Measurements from ENCODE around the gene MTAP. TPM values are rescaled to one million over a fixed set of nuclear protein-coding genes. Genes with fewer than 3 reads are reported as not detected.
A peak's percentile ranks its signal among the peaks of the same experiment; 100 is the strongest.

MTAP gene
- total and polyA plus RNA-seq, 2 of the 13 experiments (the other 11 are each of a cell fraction or from before 2014, with no cell fraction given) = 16.7 to 51.2 TPM

DNA sequence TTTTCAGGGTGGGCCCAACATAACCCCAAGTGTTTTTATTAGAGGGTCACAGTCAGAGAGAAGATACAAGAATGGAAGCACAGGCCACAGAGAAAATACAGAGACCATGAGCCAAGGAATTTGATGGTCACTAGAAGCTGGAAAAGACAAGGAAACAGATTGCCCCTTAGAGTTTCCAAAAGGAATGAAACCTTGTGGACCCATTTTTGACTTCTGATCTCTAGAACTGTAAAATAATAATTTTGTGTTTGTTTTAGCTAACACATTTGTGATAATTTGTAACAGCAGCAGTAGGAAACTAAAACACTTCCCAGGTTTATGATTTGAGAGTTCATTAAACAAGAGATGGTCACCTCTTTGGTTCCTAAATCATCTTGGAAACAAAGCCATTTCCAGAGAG is 169.9 kb downstream of the MTAP start:
- no peaks in the 10 kb centered on the region for H3K79me2 ChIP-seq (ENCODE audit: insufficient read depth, low read length)
- ChIA-PET CTCF (ENCODE audit: low intra/inter-chr PET ratio, low total read pairs) (no interaction called here), POLR2A (no interaction called here)
- peaks cover 0 to 28% of the 10 kb centered on the region in 2 experiments; a peak in 3 of 5 replicates for H3K27me3 ChIP-seq (ENCODE audit: control insufficient read depth in 1 of 2, insufficient read depth in 2 of 2, low read length in 2 of 2)
- TF ChIP-seq ZFX (CRISPR knock-in tag; IDR thresholded peaks at IDR 0.05; ENCODE audit: low read depth) (no peak), PAWR (CRISPR knock-in tag; IDR thresholded peaks at IDR 0.05; ENCODE audit: borderline replicate concordance) (no peak), ARNTL (CRISPR knock-in tag; IDR thresholded peaks at IDR 0.05) (no peak)
- TF ChIP-seq, protein P1, sequence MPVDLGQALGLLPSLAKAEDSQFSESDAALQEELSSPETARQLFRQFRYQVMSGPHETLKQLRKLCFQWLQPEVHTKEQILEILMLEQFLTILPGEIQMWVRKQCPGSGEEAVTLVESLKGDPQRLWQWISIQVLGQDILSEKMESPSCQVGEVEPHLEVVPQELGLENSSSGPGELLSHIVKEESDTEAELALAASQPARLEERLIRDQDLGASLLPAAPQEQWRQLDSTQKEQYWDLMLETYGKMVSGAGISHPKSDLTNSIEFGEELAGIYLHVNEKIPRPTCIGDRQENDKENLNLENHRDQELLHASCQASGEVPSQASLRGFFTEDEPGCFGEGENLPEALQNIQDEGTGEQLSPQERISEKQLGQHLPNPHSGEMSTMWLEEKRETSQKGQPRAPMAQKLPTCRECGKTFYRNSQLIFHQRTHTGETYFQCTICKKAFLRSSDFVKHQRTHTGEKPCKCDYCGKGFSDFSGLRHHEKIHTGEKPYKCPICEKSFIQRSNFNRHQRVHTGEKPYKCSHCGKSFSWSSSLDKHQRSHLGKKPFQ (CRISPR knock-in tag; IDR thresholded peaks at IDR 0.05; ENCODE audit: insufficient replicate concordance) = no peak
- TF ChIP-seq, protein P2, sequence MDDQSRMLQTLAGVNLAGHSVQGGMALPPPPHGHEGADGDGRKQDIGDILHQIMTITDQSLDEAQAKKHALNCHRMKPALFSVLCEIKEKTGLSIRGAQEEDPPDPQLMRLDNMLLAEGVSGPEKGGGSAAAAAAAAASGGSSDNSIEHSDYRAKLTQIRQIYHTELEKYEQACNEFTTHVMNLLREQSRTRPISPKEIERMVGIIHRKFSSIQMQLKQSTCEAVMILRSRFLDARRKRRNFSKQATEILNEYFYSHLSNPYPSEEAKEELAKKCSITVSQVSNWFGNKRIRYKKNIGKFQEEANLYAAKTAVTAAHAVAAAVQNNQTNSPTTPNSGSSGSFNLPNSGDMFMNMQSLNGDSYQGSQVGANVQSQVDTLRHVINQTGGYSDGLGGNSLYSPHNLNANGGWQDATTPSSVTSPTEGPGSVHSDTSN (CRISPR knock-in tag; IDR thresholded peaks at IDR 0.05; ENCODE audit: borderline replicate concordance) = no peak
- no peak for ATAC-seq
- no peaks in the 10 kb centered on the region for H3K36me3 ChIP-seq (replicated peaks in 1 of 2; ENCODE audit: control insufficient read depth in 1 of 2, insufficient read depth in 2 of 2, low read length in 2 of 2)
- H3K4me3 ChIP-seq (replicated peaks in 1 of 3; ENCODE audit: insufficient read depth in 1 of 3, low read depth in 2 of 3, low read length in 3 of 3) = no peak overlapping the region
- peaks cover 6% of the 10 kb centered on the region for H3K4me1 ChIP-seq (ENCODE audit: insufficient read depth, low read length)
- no peak for FAIRE-seq
- no peak overlapping the region for H3K9ac ChIP-seq (ENCODE audit: insufficient read depth, low read depth, low read length)
- no peak overlapping the region for H3K27ac ChIP-seq (ENCODE audit: extremely low read length, insufficient read depth, low read length)
- no peak overlapping the region for H2AFZ ChIP-seq (ENCODE audit: low read length)
- in situ Hi-C loops (cut with HindIII; ENCODE audit: extremely low pct_ligation_motif_present, low pct_unique_long_range_greater_than_20kb) (no loop called here), intact Hi-C loops (cut with micrococcal nuclease; ENCODE audit: unreplicated experiment) (no loop called here)
- DNase-seq (ENCODE audit: low spot score) = no peak
- no peak overlapping the region for H3K4me2 ChIP-seq (ENCODE audit: low read depth, low read length)
- no peaks in the 10 kb centered on the region for H4K20me1 ChIP-seq (ENCODE audit: insufficient read depth, low read length)
- BruUV-seq (replicated peaks) = no TSS peak
- no peaks in the 10 kb centered on the region for H3K9me3 ChIP-seq (ENCODE audit: low read length)

DNA sequence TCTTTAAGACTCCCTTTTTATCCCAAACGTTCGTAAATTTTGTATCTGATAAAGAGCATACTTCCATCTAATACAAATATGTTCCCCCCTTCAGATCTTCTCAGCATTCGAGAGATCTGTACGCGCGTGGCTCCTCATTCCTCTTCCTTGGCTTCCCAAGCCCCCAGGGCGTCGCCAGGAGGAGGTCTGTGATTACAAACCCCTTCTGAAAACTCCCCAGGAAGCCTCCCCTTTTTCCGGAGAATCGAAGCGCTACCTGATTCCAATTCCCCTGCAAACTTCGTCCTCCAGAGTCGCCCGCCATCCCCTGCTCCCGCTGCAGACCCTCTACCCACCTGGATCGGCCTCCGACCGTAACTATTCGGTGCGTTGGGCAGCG is 171.9 kb downstream of the MTAP start:
- peak overlapping the region; percentile 42 for H2AFZ ChIP-seq (ENCODE audit: low read length)
- H3K79me2 ChIP-seq (ENCODE audit: insufficient read depth, low read length) = no peaks in the 10 kb centered on the region
- ChIA-PET POLR2A (no interaction called here), CTCF (ENCODE audit: low intra/inter-chr PET ratio, low total read pairs) (no interaction called here)
- peaks cover 6% of the 10 kb centered on the region for H3K4me1 ChIP-seq (ENCODE audit: insufficient read depth, low read length)
- peak overlapping the region; percentile 92 for H3K4me2 ChIP-seq (ENCODE audit: low read depth, low read length)
- no peaks in the 10 kb centered on the region for H3K36me3 ChIP-seq (replicated peaks in 1 of 2; ENCODE audit: control insufficient read depth in 1 of 2, insufficient read depth in 2 of 2, low read length in 2 of 2)
- intact Hi-C loops (cut with micrococcal nuclease; ENCODE audit: unreplicated experiment) = no loop called here
- no peaks in the 10 kb centered on the region for H4K20me1 ChIP-seq (ENCODE audit: insufficient read depth, low read length)
- peaks cover 0 to 23% of the 10 kb centered on the region in 2 experiments; a peak in 2 of 5 replicates for H3K27me3 ChIP-seq (ENCODE audit: control insufficient read depth in 1 of 2, insufficient read depth in 2 of 2, low read length in 2 of 2)
- DNase-seq (ENCODE audit: low spot score) (no peak), ATAC-seq (no peak), FAIRE-seq (no peak)
- in situ Hi-C loops (cut with HindIII; ENCODE audit: extremely low pct_ligation_motif_present, low pct_unique_long_range_greater_than_20kb) = no loop called here
- no TSS peak for BruUV-seq (replicated peaks)
- H3K9ac ChIP-seq (ENCODE audit: insufficient read depth, low read depth, low read length) = peak overlapping the region; percentile 39; the same call in 1 of the 2 replicates
- H3K4me3 ChIP-seq (replicated peaks in 1 of 3; ENCODE audit: insufficient read depth in 1 of 3, low read depth in 2 of 3, low read length in 3 of 3) = peak overlapping the region; percentile 64 to 78 (median 67)
- no peaks in the 10 kb centered on the region for H3K9me3 ChIP-seq (ENCODE audit: low read length)
- 17% methylated on average over 20 of the region's 21 CpGs for WGBS (ENCODE audit: low lambda C conversion rate)
- H3K27ac ChIP-seq (ENCODE audit: extremely low read length, insufficient read depth, low read length) = no peak overlapping the region
- TF ChIP-seq PITX1 (CRISPR knock-in tag; IDR thresholded peaks at IDR 0.05) = 0 out of 2 replicates have a peak, but pooled peaks have one; percentile 13
- no peak for TF ChIP-seq ATF7 (IDR thresholded peaks at IDR 0.05)
- no peak for TF ChIP-seq ATF7 (CRISPR knock-in tag; IDR thresholded peaks at IDR 0.05)
- 0 out of 2 replicates have a peak, but pooled peaks have one; percentile 23 for TF ChIP-seq KDM5B (CRISPR knock-in tag; IDR thresholded peaks at IDR 0.05; ENCODE audit: borderline replicate concordance)
